GM03348 (cell line): ENCODE results near the gene KRT25.
"Not testable (repeated sequence)": the region's sequence is repeated elsewhere in the genome, so short reads cannot be mapped to it uniquely, and the experiment has no call there.

ENCODE experiments used
- DNase-seq: peaks from one replicate; pipeline ENCODE4 v3.0.0; 2012; ENCODE audit warnings: low spot score

The KRT25 gene

DNA sequence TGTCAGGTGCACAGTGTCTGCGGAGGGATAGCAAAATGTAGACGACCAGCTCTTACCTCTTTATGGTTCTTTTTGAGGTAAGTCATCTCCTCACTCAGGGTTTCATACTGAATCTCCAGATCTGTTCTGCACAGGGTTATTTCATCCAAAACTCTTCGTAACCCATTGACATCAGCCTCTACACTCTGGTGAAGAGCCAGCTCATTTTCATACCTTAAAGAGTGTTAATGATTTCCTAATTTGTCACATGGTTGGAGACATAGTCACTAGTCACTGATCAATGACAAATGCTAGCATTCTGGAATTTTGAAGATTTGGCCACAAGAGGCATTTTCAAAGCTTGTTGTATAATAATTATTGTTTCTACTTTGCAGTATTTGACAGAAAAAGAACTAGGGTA, 1.3 kb downstream of the KRT25 start:
- no peak for DNase-seq

DNA sequence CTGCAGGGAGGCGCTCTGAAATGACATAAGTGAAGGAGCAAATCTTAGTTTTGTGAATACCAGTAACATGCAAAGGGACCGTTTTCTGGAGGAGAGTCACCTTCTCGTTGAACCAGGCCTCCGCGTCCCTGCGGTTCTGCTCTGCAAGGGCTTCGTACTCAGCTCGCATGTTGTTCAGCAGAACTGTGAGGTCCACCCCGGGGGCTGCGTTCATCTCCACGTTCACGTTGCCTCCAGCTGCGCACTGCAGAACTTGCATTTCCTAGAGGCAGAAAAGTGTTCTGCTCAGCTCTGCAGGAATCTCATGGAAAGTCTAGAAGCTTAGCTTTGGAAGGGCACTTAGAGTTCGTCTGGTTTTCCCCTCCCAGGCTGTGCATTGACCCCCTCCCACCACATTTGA, 4.1 kb downstream of the KRT25 start:
- no peak for DNase-seq

DNA sequence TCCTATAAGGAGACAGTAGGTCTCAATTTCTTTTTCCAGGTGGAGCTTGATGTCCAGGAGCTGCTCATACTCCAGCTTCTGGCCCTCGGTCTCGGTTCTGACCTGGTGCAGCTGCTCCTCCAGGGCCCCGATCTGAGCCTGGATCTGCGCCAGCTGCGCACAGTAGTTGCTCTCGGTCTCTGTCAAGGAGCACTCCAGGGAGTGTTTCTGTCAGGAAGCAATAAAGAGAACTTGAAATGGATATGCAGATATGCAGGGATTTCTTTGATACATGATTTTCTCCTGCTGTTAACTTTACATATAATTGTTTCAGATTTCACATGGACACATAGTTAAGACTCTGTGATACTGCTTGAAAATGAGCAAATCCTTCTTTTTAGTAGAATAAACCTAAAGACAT, 4.7 kb downstream of the KRT25 start:
- DNase-seq: no peak

DNA sequence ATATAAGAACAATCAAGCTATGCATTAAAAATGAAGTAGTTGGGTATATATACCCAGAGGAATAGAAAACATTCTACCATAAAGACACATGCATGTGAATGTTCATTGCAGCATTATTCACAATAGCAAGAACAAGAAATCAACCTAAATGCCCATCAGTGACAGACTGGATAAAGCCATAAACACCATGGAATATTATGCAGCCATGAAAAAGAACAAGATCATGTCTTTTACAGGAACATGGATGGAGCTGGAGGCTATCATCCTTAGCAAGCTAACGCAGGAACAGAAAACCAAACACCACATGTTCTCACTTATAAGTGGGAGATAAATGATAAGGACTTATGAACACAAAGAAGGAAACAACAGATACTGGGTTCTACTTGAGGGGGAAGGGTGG, 6.5 kb downstream of the KRT25 start:
- DNase-seq: not testable (repeated sequence)

DNA sequence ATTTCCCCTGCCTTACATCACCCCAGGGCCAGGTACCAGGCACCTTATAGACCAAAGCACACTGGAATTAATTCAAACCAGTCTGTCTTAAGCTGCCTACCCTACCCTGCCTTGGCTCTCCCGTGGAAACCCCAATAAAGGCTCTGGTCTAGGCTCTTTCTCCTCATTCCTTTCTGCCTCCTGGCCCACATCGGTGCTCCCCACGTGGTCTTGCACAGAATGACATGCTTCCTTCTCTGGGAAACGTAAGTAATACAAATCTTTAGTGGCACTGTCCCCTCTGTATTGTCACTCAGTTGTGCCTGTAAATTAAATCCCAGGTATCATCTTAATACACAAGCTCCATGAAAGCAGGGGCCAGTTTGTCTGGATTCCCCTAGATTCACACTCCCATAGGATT, 16.6 kb downstream of the KRT25 start:
- no peak for DNase-seq

DNA sequence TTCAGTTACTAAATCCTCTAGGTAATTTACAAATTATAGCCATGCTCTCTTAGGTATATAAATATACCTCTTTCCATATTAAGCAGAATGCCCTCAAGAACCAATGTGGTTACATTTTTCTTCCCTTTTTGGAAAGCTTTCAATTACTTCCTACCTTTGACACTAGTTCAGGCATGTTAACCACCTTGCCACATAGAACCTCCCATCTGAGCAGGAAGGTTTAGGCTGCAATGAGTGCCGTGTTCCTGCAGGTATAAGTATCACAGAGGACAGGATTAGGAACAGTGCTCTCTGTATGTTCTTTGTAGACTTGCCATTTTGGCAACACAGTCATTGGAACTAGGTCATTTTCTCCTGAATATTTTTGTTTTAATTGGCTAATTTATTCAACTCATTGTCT, 20.1 kb downstream of the KRT25 start:
- no peak for DNase-seq

DNA sequence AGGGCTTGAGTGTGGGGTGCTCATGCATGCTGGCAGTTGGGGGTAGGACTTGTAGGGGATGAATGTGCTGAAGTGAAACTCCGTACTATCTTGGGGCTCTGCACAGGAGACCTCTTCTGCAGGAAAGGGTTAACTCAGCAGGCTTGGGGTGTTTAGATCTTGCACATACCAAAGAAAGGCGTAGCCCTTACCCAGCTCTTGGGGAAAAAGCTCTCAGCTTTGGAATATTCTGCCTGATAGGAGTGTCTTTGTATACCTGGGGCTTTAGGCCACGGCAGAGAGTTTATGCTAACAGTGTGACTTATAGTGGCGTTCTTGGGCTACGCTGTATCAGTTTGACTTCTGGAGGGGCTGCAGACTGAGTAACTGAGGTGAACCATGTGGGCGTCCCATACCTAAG, 21.1 kb downstream of the KRT25 start:
- DNase-seq: no peak

DNA sequence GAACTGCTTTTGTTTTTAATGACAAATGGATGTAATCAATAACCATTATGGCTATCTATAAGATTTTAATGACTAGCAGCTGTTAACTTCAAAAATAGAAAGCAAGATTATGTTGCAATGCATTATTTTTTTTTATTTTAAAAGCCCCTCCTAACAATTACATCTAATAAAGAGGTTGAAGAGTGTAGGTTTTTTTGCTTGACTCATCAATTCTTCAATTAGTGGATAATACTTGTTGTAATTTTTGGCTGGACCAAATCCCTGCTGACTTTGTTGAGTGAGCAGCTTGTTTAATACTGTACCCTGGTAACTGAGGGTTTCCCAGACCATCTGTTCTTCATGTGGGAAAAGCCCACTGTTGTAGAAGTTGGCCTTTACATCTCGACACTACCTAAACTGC, 24.2 kb downstream of the KRT25 start:
- DNase-seq: no peak

DNA sequence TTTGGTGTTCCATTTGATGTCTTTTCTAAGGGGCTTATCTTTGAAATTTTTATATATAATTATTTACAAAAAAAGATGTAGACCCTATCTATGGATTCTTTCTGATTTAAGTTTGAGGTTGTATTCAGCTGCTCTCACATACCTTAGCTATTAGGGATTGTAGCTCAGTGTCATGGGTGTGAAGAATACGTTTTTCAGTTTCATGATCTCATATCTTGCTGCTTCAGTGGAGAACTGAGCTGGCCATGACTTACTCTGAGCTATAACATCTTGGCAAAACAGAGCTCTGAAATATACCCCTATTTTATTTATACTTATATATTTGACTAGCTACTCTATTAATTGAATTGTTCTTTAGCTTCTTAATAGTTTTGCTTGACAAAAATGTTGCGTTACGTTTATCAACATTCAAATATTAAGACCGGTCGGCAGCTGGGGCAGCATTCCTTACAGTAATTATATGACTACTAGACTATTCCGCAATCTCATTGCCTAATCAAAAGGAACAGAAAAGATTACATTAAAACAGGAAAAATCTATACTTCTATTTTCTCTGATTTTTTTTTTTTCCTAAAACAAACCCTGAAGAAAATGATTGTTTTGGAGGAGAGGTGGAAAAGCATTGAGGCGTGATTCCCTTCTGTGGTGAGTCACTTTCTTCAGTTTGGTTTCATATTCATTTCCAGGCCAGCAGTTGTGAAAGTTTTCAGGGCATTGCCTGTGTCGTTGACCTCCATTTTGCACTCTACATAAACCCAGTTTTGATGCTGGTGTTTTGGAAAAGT, 27.5 kb downstream of the KRT25 start:
- no peak for DNase-seq

DNA sequence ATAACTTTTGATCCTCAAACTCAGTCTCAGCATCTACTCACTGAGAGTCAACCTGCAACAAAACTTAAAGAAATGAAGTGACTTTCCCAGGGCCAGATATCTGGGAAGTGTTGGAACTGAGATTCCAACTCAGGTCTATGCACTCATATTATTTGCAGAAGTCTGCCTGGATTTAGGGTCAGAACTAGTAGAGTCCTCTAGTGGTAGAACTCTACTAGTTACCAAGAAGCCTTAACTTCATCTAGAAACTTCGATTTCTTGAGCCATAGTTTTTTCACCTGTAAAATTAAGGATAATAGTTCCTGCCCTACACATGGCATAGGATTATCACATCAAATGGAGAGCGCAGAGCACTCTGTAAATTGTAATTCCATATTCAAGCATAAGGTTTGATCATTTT, 28.2 kb downstream of the KRT25 start:
- no peak for DNase-seq

DNA sequence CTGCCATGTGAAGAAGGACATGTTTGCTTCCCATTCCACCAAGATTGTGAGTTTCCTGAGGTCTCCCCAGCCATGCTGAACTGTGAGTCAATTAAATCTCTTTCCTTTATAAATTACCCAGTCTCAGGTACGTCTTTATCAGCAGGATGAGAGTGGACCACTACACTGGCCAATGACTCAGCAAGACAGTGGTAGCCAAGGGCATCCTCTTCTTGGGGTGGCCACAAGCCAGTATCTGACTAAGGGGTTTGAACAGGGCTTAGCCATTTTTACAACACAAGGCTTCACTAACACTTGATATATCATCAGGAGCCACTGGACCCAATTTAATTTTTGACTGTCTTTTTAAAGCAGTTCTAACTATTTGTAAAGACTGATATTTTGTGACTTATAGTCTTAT, 30.5 kb downstream of the KRT25 start:
- no peak for DNase-seq

DNA sequence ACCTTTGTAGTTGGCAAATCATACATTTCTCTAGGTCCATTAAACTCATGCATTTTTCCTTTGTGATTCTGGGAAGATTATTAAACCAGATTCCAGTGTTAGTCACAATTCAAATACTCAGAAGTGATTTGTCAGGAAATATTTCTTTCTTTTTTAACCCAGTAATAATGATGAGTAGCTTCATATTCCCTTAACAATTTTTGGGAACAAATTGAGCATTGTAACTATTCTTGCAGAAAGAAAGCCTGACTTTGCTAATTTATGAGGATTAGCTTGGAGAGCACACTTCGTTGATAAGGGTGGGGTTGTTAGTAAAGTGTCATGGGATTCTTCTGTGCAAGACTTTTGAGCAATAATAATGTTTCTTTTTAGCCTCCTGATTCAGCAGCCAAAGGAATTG, 32.9 kb downstream of the KRT25 start:
- no peak for DNase-seq

DNA sequence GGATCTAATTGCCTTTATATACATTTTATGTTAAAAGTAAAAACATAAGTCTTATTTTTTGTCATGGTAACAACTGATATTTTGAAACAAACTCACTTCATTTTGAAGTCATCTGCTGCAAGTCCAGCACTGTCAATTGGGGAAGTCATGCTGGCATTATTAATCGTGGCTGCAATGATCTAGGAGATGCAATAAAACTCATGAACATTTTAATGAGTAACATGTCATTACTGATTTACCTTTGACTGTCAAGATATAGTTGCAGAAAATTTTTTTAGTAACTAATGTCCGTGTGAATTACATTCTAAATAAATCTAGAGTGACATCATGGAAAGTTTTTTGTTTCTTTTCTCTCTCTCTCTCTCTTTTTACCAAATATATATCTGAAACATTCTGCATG, 34.2 kb downstream of the KRT25 start:
- DNase-seq: no peak

DNA sequence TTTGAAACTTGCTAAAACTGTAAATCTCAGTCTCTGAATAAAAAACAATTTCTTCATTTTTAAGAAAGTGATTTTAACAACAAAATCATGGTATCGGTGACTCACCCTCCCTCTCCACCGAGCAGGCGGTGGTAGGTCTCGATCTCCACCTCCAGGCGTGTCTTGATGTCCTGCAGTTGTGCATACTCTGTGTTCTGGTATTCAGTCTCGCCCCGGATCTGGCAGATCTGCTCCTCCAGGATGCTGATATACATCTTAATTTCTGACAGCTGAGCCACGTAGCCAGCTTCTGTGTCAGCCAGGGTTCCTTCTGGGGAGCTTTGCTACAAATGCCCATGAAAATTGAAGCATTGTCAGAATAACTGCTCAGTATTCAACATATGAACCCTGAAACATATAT, 36.2 kb downstream of the KRT25 start:
- DNase-seq: no peak

DNA sequence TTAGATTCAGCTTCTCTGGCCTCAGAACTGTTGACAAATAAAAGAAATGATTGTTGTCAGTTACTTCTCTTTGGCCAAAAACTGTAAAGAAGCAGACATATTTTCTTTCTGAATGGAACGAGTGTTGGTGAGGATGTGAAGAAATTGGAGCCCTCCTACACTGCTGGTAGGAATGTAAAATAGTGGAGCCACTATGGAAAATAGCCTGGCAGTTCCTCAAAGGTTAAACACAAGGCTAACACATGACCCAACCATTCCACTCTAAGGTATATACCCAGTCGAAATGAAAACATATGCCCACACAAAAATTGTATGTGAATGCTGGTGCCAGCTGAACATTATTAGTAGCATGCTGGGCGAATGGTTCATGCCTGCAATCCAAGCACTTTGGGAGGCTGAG, 37.4 kb downstream of the KRT25 start:
- no peak for DNase-seq

DNA sequence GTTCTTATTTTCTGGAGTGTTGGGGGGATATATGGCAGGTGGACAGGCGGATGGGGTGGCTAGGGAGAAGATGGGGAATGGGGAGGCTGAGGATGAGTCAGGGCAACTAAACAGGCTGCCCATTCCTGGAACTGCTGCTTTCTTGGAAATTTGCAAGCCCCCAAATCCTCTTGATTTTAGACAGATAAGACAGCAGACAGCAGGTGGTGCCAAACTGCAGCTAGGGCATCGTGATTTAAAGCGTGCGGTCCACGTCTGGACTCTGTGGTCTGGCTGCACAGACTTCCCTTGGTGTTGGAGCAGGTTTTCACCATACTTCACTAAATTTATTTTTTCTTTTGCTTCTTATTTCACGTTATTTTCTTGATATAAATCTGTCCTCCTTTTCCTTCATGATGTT, 40.7 kb downstream of the KRT25 start:
- DNase-seq: no peak

DNA sequence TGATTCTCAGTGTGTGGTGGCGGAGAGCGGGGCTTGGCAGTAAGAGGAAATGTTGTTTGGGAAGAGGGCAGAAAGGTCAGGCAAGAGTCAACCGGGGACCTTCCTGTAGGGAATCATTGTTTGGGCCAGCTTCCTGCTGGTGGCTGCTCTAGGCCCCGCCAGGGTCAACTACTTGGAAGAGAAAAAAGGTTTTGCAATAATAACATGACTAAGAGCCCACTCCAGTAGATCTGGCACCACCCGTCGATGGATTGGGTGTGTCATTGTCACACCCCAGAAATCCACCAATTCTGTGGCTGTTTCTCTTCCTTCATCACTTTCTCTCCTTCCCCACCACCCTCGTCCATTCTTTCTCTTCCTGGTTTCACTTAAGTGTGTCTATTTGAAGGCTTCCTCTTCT, 47.4 kb downstream of the KRT25 start:
- DNase-seq: no peak

DNA sequence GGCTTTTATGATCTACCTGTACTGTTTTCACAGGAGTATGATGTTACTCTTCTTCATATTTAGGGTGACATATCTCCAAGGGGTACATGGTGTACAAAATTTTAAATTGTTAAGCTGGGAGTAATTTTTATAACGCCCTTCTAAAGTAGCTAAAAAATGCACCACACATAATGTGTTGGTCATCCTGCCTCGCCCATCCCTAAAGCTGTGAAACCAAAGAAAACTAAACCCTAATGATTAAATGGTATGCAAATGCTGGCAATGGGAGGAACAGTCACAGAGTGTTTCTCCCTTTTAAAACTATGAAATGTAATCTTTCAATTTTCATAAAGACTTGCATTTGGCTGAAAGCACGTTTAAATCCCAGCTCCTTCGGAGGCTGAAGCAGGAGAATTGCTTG, 49.5 kb downstream of the KRT25 start:
- no peak for DNase-seq

DNA sequence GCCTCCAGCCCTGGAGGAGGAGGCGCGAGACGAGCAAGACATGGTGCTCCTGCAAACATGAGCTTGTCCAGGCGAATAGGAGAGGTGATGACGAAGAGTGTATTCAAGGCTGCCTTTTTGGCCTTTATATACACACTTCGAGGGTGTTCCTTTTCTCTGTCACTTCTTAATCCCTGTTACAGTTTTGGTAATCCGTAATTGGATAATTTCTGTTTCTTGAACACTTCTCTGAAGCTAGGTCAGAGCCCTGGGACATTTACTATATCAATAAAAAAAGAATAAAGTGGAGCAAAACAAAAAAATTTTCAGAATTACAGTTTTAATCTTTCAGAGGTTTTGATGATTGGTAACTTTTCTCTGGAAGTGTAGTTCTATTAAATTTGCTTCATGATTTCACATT, 51.5 kb downstream of the KRT25 start, which contains the start of gene KRT24:
Gene KRT24, minus strand, starts transcription at position 101 of the 400 bp plus-strand sequence. Its CDS starts 59 bp downstream, at position 42.
- no peak for DNase-seq

DNA sequence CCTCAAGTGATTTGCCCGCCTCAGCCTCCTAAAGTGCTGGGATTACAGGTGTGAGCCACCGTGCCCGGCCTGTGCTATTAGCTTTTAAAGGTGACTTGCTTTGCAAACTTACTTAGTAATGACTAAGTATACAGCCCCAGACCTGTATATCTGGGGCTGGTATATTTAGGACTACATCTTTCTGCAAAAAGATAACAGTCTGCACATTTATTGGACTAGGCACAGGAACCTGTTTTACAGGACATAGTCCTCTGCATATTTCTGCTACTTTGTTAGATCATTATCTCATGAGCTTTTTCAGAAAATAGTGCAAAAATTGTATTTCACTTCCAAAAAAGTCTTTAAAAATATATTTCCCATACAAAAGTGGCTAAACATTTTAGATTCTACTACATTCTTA, 52.9 kb downstream of the KRT25 start:
- no peak for DNase-seq

DNA sequence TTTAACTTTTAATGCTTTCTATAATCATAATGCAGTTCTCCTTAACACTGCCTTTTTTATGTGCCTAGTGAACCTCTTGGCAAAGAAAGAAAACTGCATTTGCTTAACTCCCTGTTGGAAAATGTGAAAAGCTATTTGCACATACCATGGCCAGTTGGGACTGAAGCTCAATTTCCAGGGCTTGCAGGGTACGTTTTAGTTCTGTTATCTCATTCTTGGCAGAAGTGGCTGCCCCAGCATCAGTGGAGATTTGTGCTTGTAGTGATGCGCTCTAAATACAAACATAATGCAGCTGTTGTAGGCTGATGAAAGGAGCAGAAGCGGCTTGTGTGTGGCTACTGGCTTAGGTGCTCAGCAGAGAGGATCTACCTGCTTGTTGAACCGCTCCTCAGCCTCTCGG, 55.3 kb downstream of the KRT25 start:
- no peak for DNase-seq

DNA sequence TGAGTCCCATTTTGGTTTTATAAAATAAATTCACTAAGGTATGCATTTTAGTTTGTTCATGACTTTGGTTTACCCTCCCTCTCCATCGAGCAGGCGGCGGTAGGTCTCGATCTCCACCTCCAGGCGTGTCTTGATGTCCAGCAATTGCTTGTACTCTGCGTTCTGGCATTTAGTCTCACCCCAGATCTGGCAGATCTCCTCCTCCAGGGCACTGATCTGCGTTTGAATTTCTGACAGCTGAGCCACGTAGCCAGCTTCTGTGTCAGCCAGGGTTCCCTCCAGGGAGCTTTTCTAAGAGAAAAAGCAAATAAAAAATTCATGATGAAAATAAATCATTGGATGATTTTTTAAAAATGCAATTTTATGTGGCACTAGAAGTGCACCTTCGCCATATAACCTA, 55.8 kb downstream of the KRT25 start:
- DNase-seq: no peak
